Mesendoderm (in vitro differentiated cells): Measurements from ENCODE around the gene PTPRM.

Experiments
- DNase-seq: peaks from one replicate; pipeline ENCODE4 v3.0.0; 2013
- H2AK5ac ChIP-seq: 2 replicates; pipeline ENCODE4 v1.6.1; 2013; ENCODE audit warnings: low read length, inconsistent platforms
- H2BK120ac ChIP-seq: 2 replicates; pipeline ENCODE4 v1.6.1; 2013; ENCODE audit warnings: low read depth, mild to moderate bottlenecking, low read length, moderate library complexity, mixed read lengths
- H2BK15ac ChIP-seq: replicated peaks from 2 replicates; pipeline ENCODE4 v1.6.1; 2013; ENCODE audit warnings: low read depth, mild to moderate bottlenecking, moderate library complexity
- H2BK5ac ChIP-seq: 2 replicates; pipeline ENCODE4 v1.6.1; 2013; ENCODE audit warnings: low read length, inconsistent platforms
- H3K18ac ChIP-seq: 2 replicates; pipeline ENCODE4 v1.6.1; 2013; ENCODE audit warnings: mild to moderate bottlenecking, low read length, mixed read lengths
- H3K23ac ChIP-seq: one replicate; pipeline ENCODE4 v1.6.1; 2013; ENCODE audit warnings: low read length
- H3K27ac ChIP-seq: 2 replicates; pipeline ENCODE4 v1.5.1; 2013; ENCODE audit warnings: low read depth, mild to moderate bottlenecking, inconsistent platforms, low read length, moderate library complexity
- H3K27me3 ChIP-seq: 2 replicates; pipeline ENCODE4 v1.6.1; 2013; ENCODE audit warnings: low read length, control low read depth, mild to moderate bottlenecking, inconsistent platforms; ENCODE audit not compliant: insufficient read depth, poor library complexity
- H3K36me3 ChIP-seq: 2 replicates; pipeline ENCODE4 v1.6.1; 2013; ENCODE audit warnings: low read length, inconsistent platforms; ENCODE audit not compliant: control insufficient read depth, insufficient read depth
- H3K4ac ChIP-seq: one replicate; pipeline ENCODE4 v1.6.1; 2013; ENCODE audit warnings: low read depth, mild to moderate bottlenecking, low read length, moderate library complexity
- H3K4me1 ChIP-seq: 2 replicates; pipeline ENCODE4 v1.6.1; 2013; ENCODE audit warnings: low read depth, low read length, inconsistent platforms; ENCODE audit not compliant: control insufficient read depth
- H3K4me2 ChIP-seq: 2 replicates; pipeline ENCODE4 v1.6.1; 2013; ENCODE audit warnings: low read length
- H3K4me3 ChIP-seq: 2 replicates; pipeline ENCODE4 v1.5.1; 2013; ENCODE audit warnings: mild to moderate bottlenecking, low read length
- H3K56ac ChIP-seq: one replicate; pipeline ENCODE4 v1.6.1; 2013; ENCODE audit warnings: low read length
- H3K79me1 ChIP-seq: 2 replicates; pipeline ENCODE4 v1.6.1; 2013; ENCODE audit warnings: low read length, inconsistent platforms
- H3K79me2 ChIP-seq: 2 replicates; pipeline ENCODE4 v1.6.1; 2013; ENCODE audit warnings: mild to moderate bottlenecking, low read length; ENCODE audit not compliant: control insufficient read depth, insufficient read depth
- H3K9ac ChIP-seq: 2 replicates; pipeline ENCODE4 v1.6.1; 2013; ENCODE audit warnings: low read length, inconsistent platforms
- H4K5ac ChIP-seq: one replicate; pipeline ENCODE4 v1.6.1; 2013; ENCODE audit warnings: low read length
- H4K8ac ChIP-seq: one replicate; pipeline ENCODE4 v1.6.1; 2013; ENCODE audit warnings: low read depth, mild to moderate bottlenecking, control low read depth, low read length, moderate library complexity
- WGBS: extraction: QIAGEN DNeasy Blood & Tissue Kit; methylation state at CpG from one replicate; pipeline ENCODE4 v1.1.7; 2013; ENCODE audit warnings: low lambda C conversion rate, missing lambda C conversion rate; ENCODE audit not compliant: insufficient coverage; ENCODE audit errors: extremely low coverage; 5-methylcytosine and 5-hydroxymethylcytosine counted together

Gene PTPRM

DNA sequence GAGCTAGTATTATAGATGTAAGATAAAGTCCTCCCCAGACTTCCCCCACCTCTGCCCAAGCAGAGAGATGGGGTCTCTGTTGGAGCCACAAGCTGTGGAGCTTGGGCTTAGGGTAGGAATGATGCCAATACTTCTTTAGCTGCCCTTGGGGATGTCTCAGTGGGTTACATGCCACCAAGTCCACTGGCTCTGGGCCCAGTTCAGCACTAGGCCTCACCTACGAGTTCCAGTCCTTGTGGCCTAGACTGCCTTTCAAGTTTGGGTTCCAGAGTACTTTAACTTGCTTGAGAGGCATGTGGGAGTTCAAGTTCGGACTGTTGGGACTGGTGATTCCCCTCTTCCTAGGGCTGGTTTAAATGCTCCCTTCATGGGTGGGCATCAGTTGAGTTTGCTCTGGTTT is 272.4 kb downstream of the PTPRM start:
- no peak overlapping the region for H2BK15ac ChIP-seq
- DNase-seq: no peak
- WGBS: no CpG with 5 or more reads among the region's 2 CpGs

DNA sequence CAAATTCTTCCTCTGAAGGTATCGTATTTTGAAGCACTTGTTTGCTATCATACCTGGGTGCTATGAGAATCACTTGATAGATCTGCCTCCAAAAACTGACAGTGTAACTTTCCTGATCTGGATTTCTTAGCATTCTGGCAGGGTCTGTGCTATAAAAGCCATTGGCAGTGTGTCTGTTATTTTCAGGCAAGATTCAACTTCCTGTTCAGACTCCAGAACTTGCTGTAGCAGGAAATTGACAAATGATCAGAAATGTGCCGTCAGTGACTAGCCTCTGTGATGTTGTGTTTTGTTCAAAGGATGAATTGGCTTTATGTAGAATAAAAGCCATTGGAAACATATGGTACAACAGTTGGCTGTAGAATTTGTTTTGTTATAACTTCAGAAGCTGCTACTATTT is 273.3 kb downstream of the PTPRM start:
- Histone ChIP-seq H3K79me2 (no peaks in the 10 kb centered on the region), H3K56ac (no peak overlapping the region), H4K8ac (no peak overlapping the region), H3K27ac (no peak overlapping the region), H3K27me3 (no peaks in the 10 kb centered on the region), H2BK120ac (no peak overlapping the region), H3K36me3 (no peaks in the 10 kb centered on the region), H3K4me1 (peaks cover 5% of the 10 kb centered on the region), H3K4me3 (no peak overlapping the region), H2BK5ac (no peak overlapping the region), H3K9ac (no peak overlapping the region), H3K18ac (no peak overlapping the region), H2BK15ac (no peak overlapping the region), H3K79me1 (no peaks in the 10 kb centered on the region), H3K4ac (no peak overlapping the region), H3K23ac (no peak overlapping the region), H4K5ac (no peak overlapping the region), H2AK5ac (no peak overlapping the region), H3K4me2 (no peak overlapping the region)
- no CpG with 5 or more reads among the region's 2 CpGs for WGBS
- DNase-seq: no peak

More for the DNA sequence above, 272.4 kb downstream of the PTPRM start:
- no peak overlapping the region for H3K27ac ChIP-seq
- no peak overlapping the region for H2BK5ac ChIP-seq
- H3K79me2 ChIP-seq: no peaks in the 10 kb centered on the region
- peak overlapping the region; percentile 46 for H3K56ac ChIP-seq
- peak overlapping the region; percentile 0 for H3K18ac ChIP-seq
- H3K4me1 ChIP-seq: peaks cover 5% of the 10 kb centered on the region
- H3K4ac ChIP-seq: no peak overlapping the region
- no peak overlapping the region for H3K4me2 ChIP-seq
- no peak overlapping the region for H3K4me3 ChIP-seq
- H3K27me3 ChIP-seq: no peaks in the 10 kb centered on the region
- no peak overlapping the region for H3K23ac ChIP-seq
- H2AK5ac ChIP-seq: peak overlapping the region; percentile 48
- H4K5ac ChIP-seq: no peak overlapping the region
- no peak overlapping the region for H3K9ac ChIP-seq
- H3K36me3 ChIP-seq: no peaks in the 10 kb centered on the region
- H4K8ac ChIP-seq: no peak overlapping the region
- no peak overlapping the region for H2BK120ac ChIP-seq
- H3K79me1 ChIP-seq: no peaks in the 10 kb centered on the region

GRCh38 chr18:7844017-7844416 is 276.9 kb downstream of the PTPRM start:
- no peak overlapping the region for H2BK120ac ChIP-seq
- H2BK15ac ChIP-seq: no peak overlapping the region
- no peaks in the 10 kb centered on the region for H3K36me3 ChIP-seq
- H3K56ac ChIP-seq: no peak overlapping the region
- H4K8ac ChIP-seq: no peak overlapping the region
- WGBS: no CpG with 5 or more reads among the region's 2 CpGs
- no peak overlapping the region for H2AK5ac ChIP-seq
- no peak overlapping the region for H3K18ac ChIP-seq
- H3K4me1 ChIP-seq: peaks cover 5% of the 10 kb centered on the region
- no peaks in the 10 kb centered on the region for H3K79me1 ChIP-seq
- H3K27me3 ChIP-seq: no peaks in the 10 kb centered on the region
- no peak overlapping the region for H4K5ac ChIP-seq
- H3K4me3 ChIP-seq: no peak overlapping the region
- no peak overlapping the region for H3K9ac ChIP-seq
- no peaks in the 10 kb centered on the region for H3K79me2 ChIP-seq
- H3K4ac ChIP-seq: no peak overlapping the region
- H2BK5ac ChIP-seq: no peak overlapping the region
- no peak overlapping the region for H3K27ac ChIP-seq
- H3K4me2 ChIP-seq: no peak overlapping the region
- no peak overlapping the region for H3K23ac ChIP-seq
- no peak for DNase-seq

DNA sequence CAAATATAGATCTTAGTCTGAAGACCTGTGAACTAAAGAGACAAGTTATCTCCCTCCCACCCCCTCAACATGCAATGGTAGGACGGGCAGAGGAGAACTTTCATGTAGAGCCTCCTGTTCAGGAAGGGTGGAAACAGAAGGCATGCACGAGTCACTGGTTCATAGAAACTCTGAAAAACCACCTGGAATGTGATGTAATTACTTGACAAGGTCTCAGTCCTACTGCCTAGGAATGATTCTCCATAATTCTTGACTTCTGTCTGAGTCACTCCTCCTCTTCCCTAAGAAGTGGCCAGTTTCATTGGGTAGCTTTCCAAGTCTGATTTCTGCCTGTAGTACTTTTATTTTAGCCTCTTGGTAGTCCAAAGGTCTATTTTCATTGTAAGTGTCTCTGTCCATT is 277.3 kb downstream of the PTPRM start:
- no peak overlapping the region for H4K8ac ChIP-seq
- WGBS: no CpG with 5 or more reads among the region's 2 CpGs
- H3K9ac ChIP-seq: no peak overlapping the region
- H2BK15ac ChIP-seq: no peak overlapping the region
- H3K4me2 ChIP-seq: no peak overlapping the region
- no peaks in the 10 kb centered on the region for H3K27me3 ChIP-seq
- H2BK5ac ChIP-seq: no peak overlapping the region
- no peak overlapping the region for H3K27ac ChIP-seq
- peaks cover 5% of the 10 kb centered on the region for H3K4me1 ChIP-seq
- no peaks in the 10 kb centered on the region for H3K36me3 ChIP-seq
- no peak overlapping the region for H2BK120ac ChIP-seq
- H2AK5ac ChIP-seq: no peak overlapping the region
- no peak overlapping the region for H3K4ac ChIP-seq
- no peaks in the 10 kb centered on the region for H3K79me1 ChIP-seq
- no peak overlapping the region for H3K23ac ChIP-seq
- no peak overlapping the region for H4K5ac ChIP-seq
- H3K4me3 ChIP-seq: no peak overlapping the region
- no peak overlapping the region for H3K18ac ChIP-seq
- H3K56ac ChIP-seq: no peak overlapping the region
- no peaks in the 10 kb centered on the region for H3K79me2 ChIP-seq
- DNase-seq: no peak

- Histone ChIP-seq H3K56ac (no peak overlapping the region), H4K5ac (no peak overlapping the region), H3K27ac (no peak overlapping the region), H3K18ac (no peak overlapping the region), H3K36me3 (no peaks in the 10 kb centered on the region), H3K79me2 (no peaks in the 10 kb centered on the region), H3K4me1 (no peaks in the 10 kb centered on the region), H2AK5ac (no peak overlapping the region), H3K9ac (no peak overlapping the region), H3K4me3 (no peak overlapping the region), H2BK15ac (no peak overlapping the region), H3K23ac (no peak overlapping the region), H2BK5ac (no peak overlapping the region), H4K8ac (no peak overlapping the region), H3K4me2 (no peak overlapping the region), H3K79me1 (no peaks in the 10 kb centered on the region), H3K4ac (no peak overlapping the region), H2BK120ac (no peak overlapping the region), H3K27me3 (no peaks in the 10 kb centered on the region)
- no peak for DNase-seq
- WGBS: no CpG with 5 or more reads among the region's 4 CpGs
Observed at GRCh38 chr18:7846335-7846734, 279.2 kb downstream of the PTPRM start.

DNA sequence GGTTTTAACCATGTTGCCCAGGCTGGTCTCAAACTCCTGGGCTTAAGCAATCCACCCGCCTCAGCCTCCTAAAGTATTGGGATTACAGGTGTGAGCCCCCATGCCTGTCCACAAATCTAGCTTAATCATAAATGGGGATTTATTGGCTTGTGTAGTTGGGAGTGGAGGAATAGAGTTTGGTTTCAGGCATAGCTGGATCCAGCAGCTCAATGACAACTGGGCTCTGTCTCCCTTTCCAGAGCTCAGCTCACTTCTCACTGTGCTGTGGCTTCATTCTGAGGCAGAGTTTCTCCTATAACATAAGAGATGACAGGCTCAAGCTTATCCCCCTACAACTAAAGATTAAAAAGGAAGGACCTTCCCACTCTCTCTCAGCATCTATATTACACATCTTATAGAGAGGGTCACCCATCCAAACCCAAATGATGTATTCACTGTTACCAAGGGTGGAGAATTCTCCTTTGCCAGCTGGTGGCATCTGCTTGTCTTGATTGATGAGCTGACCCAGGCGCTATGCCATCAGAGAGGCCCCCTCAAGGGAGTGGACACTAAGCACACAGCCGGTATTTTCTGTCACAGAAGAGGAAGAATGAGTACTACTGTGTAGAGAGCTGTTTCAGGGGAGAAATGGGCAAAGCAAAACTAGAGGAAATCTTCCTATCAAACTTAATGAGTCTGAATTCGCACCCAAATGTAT is 280.4 kb downstream of the PTPRM start:
- H2AK5ac ChIP-seq: no peak overlapping the region
- no CpG with 5 or more reads among the region's 4 CpGs for WGBS
- no peak overlapping the region for H2BK120ac ChIP-seq
- no peak for DNase-seq
- no peak overlapping the region for H4K5ac ChIP-seq
- no peak overlapping the region for H3K4me2 ChIP-seq
- no peak overlapping the region for H3K9ac ChIP-seq
- no peak overlapping the region for H2BK15ac ChIP-seq
- H3K4me1 ChIP-seq: no peaks in the 10 kb centered on the region
- H3K27me3 ChIP-seq: no peaks in the 10 kb centered on the region
- H3K36me3 ChIP-seq: no peaks in the 10 kb centered on the region
- no peak overlapping the region for H2BK5ac ChIP-seq
- H4K8ac ChIP-seq: no peak overlapping the region
- no peak overlapping the region for H3K4me3 ChIP-seq
- no peaks in the 10 kb centered on the region for H3K79me2 ChIP-seq
- no peak overlapping the region for H3K56ac ChIP-seq
- H3K23ac ChIP-seq: no peak overlapping the region
- no peaks in the 10 kb centered on the region for H3K79me1 ChIP-seq
- no peak overlapping the region for H3K18ac ChIP-seq
- H3K27ac ChIP-seq: no peak overlapping the region
- H3K4ac ChIP-seq: no peak overlapping the region
